Colonic mucosa (tissue), 4 donors: Measurements from ENCODE around the gene RCE1. TPM values are rescaled to one million over a fixed set of nuclear protein-coding genes. Genes with fewer than 3 reads are reported as not detected.

ENCODE experiments used
- DNase-seq: peaks from one replicate; pipeline ENCODE4 v3.0.0-alpha.2; 2020
- H3K27ac ChIP-seq: fragments of 200-600 bp; one replicate; pipeline ENCODE4 v1.8.0; 2021
- H3K27me3 ChIP-seq: fragments of 200-600 bp; one replicate; pipeline ENCODE4 v1.8.0; 2021
- H3K36me3 ChIP-seq: fragments of 200-600 bp; one replicate; pipeline ENCODE4 v1.8.0; 2021
- H3K4me1 ChIP-seq: fragments of 200-600 bp; one replicate; pipeline ENCODE4 v1.8.0; 2021; ENCODE audit warnings: mild to moderate bottlenecking
- H3K4me3 ChIP-seq: fragments of 200-600 bp; one replicate; pipeline ENCODE4 v1.8.0; 2021
- H3K9ac ChIP-seq, 2 donors: one replicate each; pipeline ENCODE4 v1.7.0; 2013; ENCODE audit warnings: control low read depth in 2 of 2, low read depth in 2 of 2, low read length in 2 of 2
- H3K9me3 ChIP-seq: fragments of 200-600 bp; one replicate; pipeline ENCODE4 v1.8.0; 2021
- intact Hi-C: fragments of 100-400 bp; cut with DNase I; formaldehyde crosslinking; loops from one replicate; pipeline ENCODE4 v1.14.1; 2022
- total RNA-seq, 2 donors: library from RNA; stranded (reverse); fragmentation: NEBNext Ultra II Directional in 1 of 2; extraction: Animal tissue kit (Norgen Biotek cat#: 25700) in 1 of 2; gene quantifications; one replicate each; pipeline ENCODE4 v1.2.1, GENCODE V29; 2021
- TF ChIP-seq, protein P1 (sequence below): fragments of 200-600 bp; IDR thresholded peaks from one replicate; pipeline ENCODE4 v1.8.0; 2022; ENCODE audit warnings: antibody characterized with exemption, mild to moderate bottlenecking
- donor health status: healthy.
- donor health status: DM: no; HTN: no; CAD: no.
- donor health status: DM: no; HTN: no; CAD: no.

The RCE1 gene
- total RNA-seq, 2 donors from 2014 or later = 27.0 to 35.9 TPM

DNA sequence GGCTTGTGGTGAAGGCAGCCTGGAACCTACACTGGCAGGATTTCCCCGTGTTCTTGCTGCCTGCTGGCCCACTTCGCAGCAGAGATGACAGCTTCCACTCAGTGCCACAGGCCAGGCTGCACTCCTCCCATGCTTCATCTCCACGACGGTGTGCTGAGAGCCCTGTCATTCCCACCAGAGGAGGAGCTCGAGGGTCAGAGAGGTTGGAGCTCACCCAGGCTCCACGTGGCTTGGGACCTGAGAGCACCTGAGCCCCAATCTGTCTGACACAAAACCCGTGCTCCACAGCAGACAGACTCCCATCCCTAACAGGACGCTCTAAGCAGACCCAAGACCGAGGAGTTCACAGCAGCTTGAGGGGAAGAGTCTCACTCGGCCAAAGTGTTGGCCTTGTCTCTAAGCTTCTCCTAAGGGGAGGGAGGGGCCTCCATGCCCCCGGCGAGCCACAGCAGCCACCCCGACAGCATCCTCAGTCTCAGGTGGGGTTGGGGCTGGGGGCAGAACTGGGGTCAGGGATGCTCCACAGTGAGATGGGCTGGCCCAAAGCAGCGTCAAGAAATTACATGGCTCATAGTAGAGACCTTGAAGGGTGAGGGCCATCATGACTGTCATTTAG is 24.3 kb downstream of the RCE1 start:
- no peak overlapping the region for H3K9ac ChIP-seq
- intact Hi-C loops = no loop called here
- no peak for DNase-seq
- H3K36me3 ChIP-seq = no peaks in the 10 kb centered on the region
- H3K27ac ChIP-seq = no peak overlapping the region
- TF ChIP-seq, protein P1, sequence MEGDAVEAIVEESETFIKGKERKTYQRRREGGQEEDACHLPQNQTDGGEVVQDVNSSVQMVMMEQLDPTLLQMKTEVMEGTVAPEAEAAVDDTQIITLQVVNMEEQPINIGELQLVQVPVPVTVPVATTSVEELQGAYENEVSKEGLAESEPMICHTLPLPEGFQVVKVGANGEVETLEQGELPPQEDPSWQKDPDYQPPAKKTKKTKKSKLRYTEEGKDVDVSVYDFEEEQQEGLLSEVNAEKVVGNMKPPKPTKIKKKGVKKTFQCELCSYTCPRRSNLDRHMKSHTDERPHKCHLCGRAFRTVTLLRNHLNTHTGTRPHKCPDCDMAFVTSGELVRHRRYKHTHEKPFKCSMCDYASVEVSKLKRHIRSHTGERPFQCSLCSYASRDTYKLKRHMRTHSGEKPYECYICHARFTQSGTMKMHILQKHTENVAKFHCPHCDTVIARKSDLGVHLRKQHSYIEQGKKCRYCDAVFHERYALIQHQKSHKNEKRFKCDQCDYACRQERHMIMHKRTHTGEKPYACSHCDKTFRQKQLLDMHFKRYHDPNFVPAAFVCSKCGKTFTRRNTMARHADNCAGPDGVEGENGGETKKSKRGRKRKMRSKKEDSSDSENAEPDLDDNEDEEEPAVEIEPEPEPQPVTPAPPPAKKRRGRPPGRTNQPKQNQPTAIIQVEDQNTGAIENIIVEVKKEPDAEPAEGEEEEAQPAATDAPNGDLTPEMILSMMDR = no peak
- H3K4me3 ChIP-seq = no peak overlapping the region
- no peaks in the 10 kb centered on the region for H3K27me3 ChIP-seq
- peaks cover 5% of the 10 kb centered on the region for H3K4me1 ChIP-seq
- no peaks in the 10 kb centered on the region for H3K9me3 ChIP-seq

DNA sequence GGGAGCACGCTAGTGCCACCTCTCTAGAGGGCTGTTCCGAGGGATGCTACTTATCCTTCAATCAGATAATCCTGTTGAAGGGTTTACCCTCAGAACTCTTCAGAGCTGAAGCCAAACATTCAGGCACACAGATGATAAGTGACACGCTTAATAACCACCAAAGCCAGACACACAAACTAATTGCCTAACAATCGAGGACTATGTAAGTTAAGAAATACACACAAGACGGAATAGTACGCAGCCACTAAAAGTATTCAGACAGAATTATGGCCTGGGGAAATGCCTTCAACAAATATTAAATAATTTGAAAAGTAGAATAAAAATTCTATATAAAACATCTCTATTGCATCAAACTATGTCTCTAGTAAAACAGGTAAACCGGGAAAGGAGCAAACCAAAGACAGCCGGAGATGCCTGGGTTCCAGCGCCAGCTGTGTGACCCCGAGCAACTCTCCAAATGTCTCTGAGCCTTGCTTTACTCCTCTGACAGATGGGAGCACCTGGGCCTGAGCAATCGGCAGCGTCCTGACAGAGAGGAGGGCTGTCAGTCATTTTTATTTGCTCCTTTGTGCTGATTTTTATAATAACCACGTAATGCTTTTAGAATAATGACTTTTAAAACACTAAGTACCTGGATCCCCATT is 25.0 kb downstream of the RCE1 start:
- H3K36me3 ChIP-seq = no peaks in the 10 kb centered on the region
- intact Hi-C loops = no loop called here
- peaks cover 5% of the 10 kb centered on the region for H3K4me1 ChIP-seq
- no peaks in the 10 kb centered on the region for H3K9me3 ChIP-seq
- no peak for DNase-seq
- H3K27ac ChIP-seq = no peak overlapping the region
- no peak overlapping the region for H3K9ac ChIP-seq
- TF ChIP-seq, protein P1 = no peak
- H3K27me3 ChIP-seq = no peaks in the 10 kb centered on the region
- no peak overlapping the region for H3K4me3 ChIP-seq

DNA sequence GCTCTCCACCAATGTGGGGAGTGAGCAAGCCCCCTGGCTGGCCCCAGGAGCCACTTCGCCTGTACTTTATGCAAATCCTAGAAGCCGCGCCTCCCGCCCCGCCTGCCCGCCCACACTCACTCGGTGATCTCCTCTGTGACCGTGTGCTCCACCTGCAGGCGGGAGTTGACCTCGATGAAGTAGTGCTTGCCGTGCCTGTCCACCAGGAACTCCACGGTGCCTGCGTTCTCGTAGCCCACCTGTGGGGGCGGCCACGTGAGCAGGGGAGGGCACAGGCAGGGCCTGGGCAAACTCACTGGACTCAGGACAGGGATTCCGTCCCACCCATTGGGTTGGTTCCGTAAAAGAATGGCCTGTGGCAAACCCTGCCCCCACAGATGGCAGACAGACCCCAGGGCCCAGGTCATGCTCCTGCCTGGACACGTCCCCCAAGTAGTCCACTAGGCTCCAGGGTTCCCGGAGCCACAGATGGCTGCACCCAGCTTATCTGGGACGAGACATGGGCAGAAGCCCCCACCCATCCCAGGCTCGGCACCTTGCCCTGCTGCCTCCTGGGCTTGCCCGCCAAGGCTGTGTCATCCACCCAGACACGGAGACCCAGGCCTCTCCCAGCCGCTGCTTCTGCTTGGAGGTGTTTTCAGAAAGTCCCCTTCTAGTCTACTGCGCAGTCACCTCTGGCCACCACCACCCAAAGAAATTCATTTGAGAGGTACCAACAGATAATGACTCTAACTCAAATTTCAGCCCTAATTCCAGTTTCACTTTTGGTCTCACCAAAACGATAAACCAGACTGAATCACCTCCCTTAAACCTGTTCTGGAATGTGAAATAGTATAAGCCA is 25.7 kb downstream of the RCE1 start:
- Histone ChIP-seq H3K4me1 (peaks cover 5% of the 10 kb centered on the region), H3K4me3 (no peak overlapping the region), H3K27me3 (no peaks in the 10 kb centered on the region), H3K36me3 (no peaks in the 10 kb centered on the region), H3K27ac (no peak overlapping the region), H3K9ac (no peak overlapping the region), H3K9me3 (no peaks in the 10 kb centered on the region)
- intact Hi-C loops = no loop called here
- peak; percentile 83 for DNase-seq
- TF ChIP-seq, protein P1 = peak; percentile 51

DNA sequence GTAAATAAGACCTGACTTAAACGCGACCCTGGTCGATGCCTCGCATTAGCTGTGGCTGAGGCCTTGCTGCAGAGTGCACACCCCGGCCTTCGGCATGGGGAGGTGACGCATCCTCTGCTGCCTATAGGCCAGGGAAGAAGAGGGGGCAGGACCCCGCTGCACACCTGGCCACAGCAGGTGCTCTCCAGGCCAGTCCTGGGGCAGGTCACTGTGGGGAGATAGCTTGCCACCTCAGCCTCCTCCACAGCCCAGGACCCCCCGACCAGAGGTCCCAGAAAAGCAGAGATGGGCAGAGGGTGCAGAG is 26.3 kb downstream of the RCE1 start:
- TF ChIP-seq, protein P1 = no peak
- Histone ChIP-seq H3K4me1 (no peaks in the 10 kb centered on the region), H3K9me3 (no peaks in the 10 kb centered on the region), H3K9ac (no peak overlapping the region), H3K4me3 (no peak overlapping the region), H3K36me3 (no peaks in the 10 kb centered on the region), H3K27ac (no peak overlapping the region), H3K27me3 (no peaks in the 10 kb centered on the region)
- intact Hi-C loops = no loop called here
- no peak for DNase-seq

DNA sequence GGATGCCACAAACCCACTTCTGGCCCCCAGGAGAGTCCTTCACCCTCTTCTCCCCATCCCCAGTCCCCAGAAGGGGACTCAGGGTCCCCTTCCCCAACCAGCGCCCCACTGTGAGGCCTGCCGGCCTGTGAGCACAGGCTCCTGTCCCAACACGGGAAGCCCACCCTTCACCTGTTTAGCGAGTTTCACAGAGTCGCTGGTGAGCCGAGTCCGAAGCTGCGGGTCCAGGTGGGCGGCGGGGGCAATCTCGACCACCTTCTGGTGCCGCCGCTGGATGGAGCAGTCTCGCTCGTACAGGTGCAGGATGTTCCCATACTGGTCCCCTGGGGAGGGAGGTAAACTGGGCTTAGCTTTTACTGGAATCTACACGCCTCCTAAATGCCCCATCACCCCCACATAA is 26.9 kb downstream of the RCE1 start:
- H3K9me3 ChIP-seq = no peaks in the 10 kb centered on the region
- TF ChIP-seq, protein P1 = no peak
- no peak overlapping the region for H3K4me3 ChIP-seq
- no peaks in the 10 kb centered on the region for H3K27me3 ChIP-seq
- H3K36me3 ChIP-seq = no peaks in the 10 kb centered on the region
- no peaks in the 10 kb centered on the region for H3K4me1 ChIP-seq
- no peak overlapping the region for H3K27ac ChIP-seq
- no peak for DNase-seq
- H3K9ac ChIP-seq = no peak overlapping the region
- intact Hi-C loops = no loop called here
